Body of pancreas (tissue), 4 donors: ENCODE data around the gene BDNF. TPM values are rescaled to one million over a fixed set of nuclear protein-coding genes. Genes with fewer than 3 reads are reported as not detected.
A peak's percentile ranks its signal among the peaks of the same experiment; 100 is the strongest.

Experiments
- ATAC-seq: fragments of 150-250 bp; one replicate; pipeline ENCODE4 v1.9.1; 2016
- DNase-seq, 4 donors: peaks; one replicate each; pipeline ENCODE4 v3.0.0-alpha.2; 2019
- H3K27ac ChIP-seq, 4 donors: fragments of 200-600 bp; sonication (generic); 1 replicate in 3 of 4; 2 replicates in 1 of 4; pipeline versions ENCODE4 v1.5.1 to v1.6.1; 2016 to 2019; ENCODE audit warnings: mild to moderate bottlenecking in 1 of 4, mixed read lengths in 1 of 4, moderate library complexity in 1 of 4
- H3K27me3 ChIP-seq, 2 donors: fragments of 200-600 bp; sonication (generic); one replicate each; pipeline ENCODE4 v1.6.0; 2016; ENCODE audit warnings: mild to moderate bottlenecking in 1 of 2
- H3K36me3 ChIP-seq, 2 donors: fragments of 200-600 bp; sonication (generic); replicated peaks in 1 of 2; 2 replicates each; pipeline ENCODE4 v1.5.1; 2016; ENCODE audit warnings: low read depth in 2 of 2; ENCODE audit not compliant: insufficient read depth in 1 of 2
- H3K4me1 ChIP-seq: fragments of 200-600 bp; sonication (generic); one replicate; pipeline ENCODE4 v1.6.0; 2016
- H3K4me3 ChIP-seq, 2 donors: fragments of 200-600 bp; sonication (generic); 1 replicate in 1 of 2; 2 replicates in 1 of 2; pipeline ENCODE4 v1.5.1; 2016 to 2019
- H3K9me3 ChIP-seq, 3 donors: fragments of 200-600 bp; sonication (generic); 1 replicate in 2 of 3; 2 replicates in 1 of 3; pipeline ENCODE4 v1.5.1; 2016
- POLR2A ChIP-seq, 3 donors: fragments of 450-650 bp; IDR thresholded peaks; one replicate each; pipeline ENCODE4 v1.6.1; 2016; ENCODE audit warnings: antibody characterized with exemption in 3 of 3, mild to moderate bottlenecking in 2 of 3
- WGBS, 2 donors: methylation state at CpG; one replicate each; pipeline ENCODE4 v1.1.5; 2017; 5-methylcytosine and 5-hydroxymethylcytosine counted together
- intact Hi-C: fragments of 100-400 bp; cut with DNase I; formaldehyde crosslinking; loops from one replicate; pipeline ENCODE4 v1.15.1; 2023
- total RNA-seq, 2 donors: library from RNA; depleted of rRNA; stranded (reverse); fragments of >200 nt; gene quantifications; one replicate each; pipeline ENCODE4 v1.1.0, GENCODE V29; 2016
- TF ChIP-seq, protein P1 (sequence below), 7 experiments: fragments of 450-650 bp in 4 of 7; fragments of 200-600 bp in 3 of 7; sonication (generic) in 3 of 7; IDR thresholded peaks; one replicate each; pipeline ENCODE4 v1.5.1; 2016 to 2019; ENCODE audit warnings: antibody characterized with exemption in 7 of 7

Gene BDNF
- total RNA-seq, 2 donors from 2014 or later, result not detected

DNA sequence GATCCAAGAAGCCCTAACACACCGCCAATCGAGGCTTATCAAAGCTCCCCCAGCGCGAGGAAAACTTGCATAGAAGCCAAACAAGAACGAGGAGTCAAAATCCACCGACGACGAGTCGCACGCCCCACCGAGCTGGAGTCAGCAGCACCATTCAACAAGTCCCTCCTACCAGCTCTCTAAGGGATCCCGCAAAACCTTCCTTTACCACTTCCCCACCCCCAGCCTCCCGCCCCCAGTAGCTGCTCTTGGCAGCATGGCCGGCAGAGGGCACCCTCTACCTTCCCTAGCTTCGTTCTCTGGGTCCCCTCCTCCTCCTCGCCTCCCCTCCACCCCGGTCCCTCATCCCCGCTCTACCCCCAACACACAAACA is 1.4 kb downstream of the BDNF start:
- Histone ChIP-seq H3K36me3 (no peaks in the 10 kb centered on the region), H3K9me3 (no peaks in the 10 kb centered on the region), H3K4me1 (peaks cover 31% of the 10 kb centered on the region), H3K27me3 (peaks cover 0 to 7% of the 10 kb centered on the region in 2 donors), H3K4me3 (no peak overlapping the region), H3K27ac (no peak overlapping the region)
- peak; percentile 81 for ATAC-seq
- intact Hi-C loops, result loop anchor here (10.0 kb wide), 1 partner anchor 1626 kb away; no protein-coding TSS in a partner anchor
- peak; percentile 66 to 80 (median 73) for DNase-seq
- 1% methylated on average over 17 to 18 of the region's 18 CpGs for WGBS, 2 donors
- TF ChIP-seq, protein P1, sequence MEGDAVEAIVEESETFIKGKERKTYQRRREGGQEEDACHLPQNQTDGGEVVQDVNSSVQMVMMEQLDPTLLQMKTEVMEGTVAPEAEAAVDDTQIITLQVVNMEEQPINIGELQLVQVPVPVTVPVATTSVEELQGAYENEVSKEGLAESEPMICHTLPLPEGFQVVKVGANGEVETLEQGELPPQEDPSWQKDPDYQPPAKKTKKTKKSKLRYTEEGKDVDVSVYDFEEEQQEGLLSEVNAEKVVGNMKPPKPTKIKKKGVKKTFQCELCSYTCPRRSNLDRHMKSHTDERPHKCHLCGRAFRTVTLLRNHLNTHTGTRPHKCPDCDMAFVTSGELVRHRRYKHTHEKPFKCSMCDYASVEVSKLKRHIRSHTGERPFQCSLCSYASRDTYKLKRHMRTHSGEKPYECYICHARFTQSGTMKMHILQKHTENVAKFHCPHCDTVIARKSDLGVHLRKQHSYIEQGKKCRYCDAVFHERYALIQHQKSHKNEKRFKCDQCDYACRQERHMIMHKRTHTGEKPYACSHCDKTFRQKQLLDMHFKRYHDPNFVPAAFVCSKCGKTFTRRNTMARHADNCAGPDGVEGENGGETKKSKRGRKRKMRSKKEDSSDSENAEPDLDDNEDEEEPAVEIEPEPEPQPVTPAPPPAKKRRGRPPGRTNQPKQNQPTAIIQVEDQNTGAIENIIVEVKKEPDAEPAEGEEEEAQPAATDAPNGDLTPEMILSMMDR (IDR thresholded peaks at IDR 0.05), result peak; percentile 51 to 90 (median 66)
- TF ChIP-seq POLR2A (IDR thresholded peaks at IDR 0.05), result no peak

DNA sequence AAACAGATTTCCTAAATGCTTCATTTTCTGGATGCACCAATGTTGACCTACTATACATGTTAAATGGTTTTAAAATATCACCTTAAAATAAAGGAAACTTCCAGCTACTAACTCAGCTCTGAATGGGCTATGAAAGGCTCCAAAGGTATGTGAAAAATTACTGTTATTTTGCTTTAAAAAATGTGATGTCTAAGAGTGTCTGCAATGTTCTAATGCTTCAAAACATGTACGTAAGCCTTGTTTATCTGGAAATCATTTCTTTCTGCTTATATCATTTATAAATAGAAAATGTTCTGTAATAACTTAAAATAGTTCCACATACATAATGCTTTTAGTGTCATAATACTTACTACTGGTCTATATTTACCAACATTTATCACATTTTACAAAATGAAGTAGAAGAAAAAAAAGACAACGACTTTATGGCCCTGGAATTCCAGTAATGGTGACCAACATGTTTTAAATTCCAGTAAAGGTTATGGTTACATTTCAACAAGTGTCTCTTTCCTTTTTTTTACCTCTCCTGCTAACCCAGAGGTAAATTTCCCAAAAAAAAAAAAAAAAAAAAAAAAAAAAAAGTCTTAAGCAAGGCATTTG is 2.5 kb downstream of the BDNF start:
- intact Hi-C loops, result loop anchor here (10.0 kb wide), 1 partner anchor 1627 kb away; no protein-coding TSS in a partner anchor
- Histone ChIP-seq H3K4me1 (peaks cover 31% of the 10 kb centered on the region), H3K9me3 (no peaks in the 10 kb centered on the region), H3K36me3 (no peaks in the 10 kb centered on the region), H3K27me3 (peaks cover 0 to 7% of the 10 kb centered on the region in 2 donors), H3K4me3 (no peak overlapping the region), H3K27ac (no peak overlapping the region)
- DNase-seq, result no peak
- TF ChIP-seq POLR2A (IDR thresholded peaks at IDR 0.05), result no peak
- TF ChIP-seq, protein P1 (IDR thresholded peaks at IDR 0.05), result no peak
- no peak for ATAC-seq
- WGBS, 2 donors, result 29 to 30% methylated on average over 2 of the region's 2 CpGs

DNA sequence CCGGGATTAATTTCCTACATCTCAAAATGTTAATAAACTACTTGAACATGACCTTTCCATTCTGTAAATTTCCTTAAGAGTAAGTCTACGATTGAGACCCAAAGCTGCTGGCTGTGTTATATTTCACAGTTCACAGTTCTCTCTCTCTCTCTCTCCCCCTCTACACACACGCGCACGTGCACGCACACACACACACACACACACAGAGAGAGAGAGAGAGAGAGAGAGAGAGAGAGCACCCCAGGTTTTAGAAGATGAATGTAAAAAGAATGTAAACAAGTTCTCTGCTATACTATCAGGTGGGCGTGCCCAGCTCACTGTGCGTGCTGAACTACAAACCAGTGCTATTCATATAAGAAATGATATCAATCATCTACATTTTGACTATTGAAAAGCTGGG is 3.3 kb downstream of the BDNF start:
- Histone ChIP-seq H3K4me1 (peaks cover 31% of the 10 kb centered on the region), H3K27ac (no peak overlapping the region), H3K4me3 (no peak overlapping the region), H3K9me3 (no peaks in the 10 kb centered on the region), H3K36me3 (no peaks in the 10 kb centered on the region), H3K27me3 (peaks cover 0 to 7% of the 10 kb centered on the region in 2 donors)
- no peak for TF ChIP-seq POLR2A (IDR thresholded peaks at IDR 0.05)
- TF ChIP-seq, protein P1 (IDR thresholded peaks at IDR 0.05), result no peak
- WGBS, 2 donors, result 12 to 45% methylated on average over 8 of the region's 8 CpGs
- intact Hi-C loops, result loop anchor here (10.0 kb wide), 1 partner anchor 1628 kb away; no protein-coding TSS in a partner anchor
- DNase-seq (no peak), ATAC-seq (no peak)

DNA sequence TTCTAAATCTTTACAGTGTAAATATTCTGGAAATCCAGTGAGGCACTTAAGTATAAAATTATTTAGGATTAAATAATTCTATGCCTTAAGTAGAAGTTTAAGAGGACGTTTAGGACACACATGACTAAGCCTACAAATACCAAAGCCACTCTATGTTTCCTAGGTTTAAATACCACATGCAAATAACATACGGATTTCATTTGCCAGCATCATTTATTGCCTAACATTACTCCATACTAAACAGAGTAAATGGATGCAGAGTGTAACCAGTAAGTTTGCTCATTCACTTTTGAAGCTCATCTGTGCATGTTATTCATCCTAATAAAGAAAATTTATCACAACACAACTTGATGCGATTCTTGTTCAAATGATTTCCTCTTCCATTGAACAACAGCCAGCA is 4.1 kb downstream of the BDNF start:
- peaks cover 23% of the 10 kb centered on the region for H3K4me1 ChIP-seq
- no peak for DNase-seq
- no peak for TF ChIP-seq POLR2A (IDR thresholded peaks at IDR 0.05)
- TF ChIP-seq, protein P1 (IDR thresholded peaks at IDR 0.05), result no peak
- no peak for ATAC-seq
- no peaks in the 10 kb centered on the region for H3K9me3 ChIP-seq
- H3K27me3 ChIP-seq, result peaks cover 0 to 6% of the 10 kb centered on the region in 2 donors
- no peaks in the 10 kb centered on the region for H3K36me3 ChIP-seq
- H3K27ac ChIP-seq, result no peak overlapping the region
- H3K4me3 ChIP-seq, result no peak overlapping the region
- WGBS, 2 donors, result 49 to 57% methylated on average over 3 of the region's 3 CpGs
- intact Hi-C loops, result loop anchor here (10.0 kb wide), 1 partner anchor 1629 kb away; no protein-coding TSS in a partner anchor

DNA sequence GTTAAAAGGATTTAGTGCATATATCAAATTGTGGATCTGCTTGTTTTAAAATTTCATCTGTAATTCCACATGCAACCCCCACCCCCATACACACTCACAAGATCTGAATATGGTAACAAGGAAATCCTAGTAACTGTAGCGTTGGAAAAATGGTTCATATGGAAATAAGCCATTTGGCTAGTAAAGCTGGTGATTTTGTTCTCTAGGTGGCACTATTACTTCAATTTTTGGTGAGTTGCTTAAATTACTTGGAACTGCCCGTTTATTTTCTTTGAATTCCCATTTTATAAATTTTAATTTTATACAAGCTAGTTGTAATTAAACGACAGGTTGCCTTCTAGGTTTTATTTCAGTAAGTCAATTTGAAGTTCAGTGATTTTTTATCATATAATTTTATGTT is 5.3 kb downstream of the BDNF start:
- WGBS, 2 donors, result 7 to 11% methylated on average over 3 of the region's 3 CpGs
- Histone ChIP-seq H3K9me3 (no peaks in the 10 kb centered on the region), H3K27ac (no peak overlapping the region), H3K4me3 (no peak overlapping the region), H3K4me1 (peaks cover 15% of the 10 kb centered on the region), H3K36me3 (no peaks in the 10 kb centered on the region), H3K27me3 (no peaks in the 10 kb centered on the region)
- intact Hi-C loops, result loop anchor here (10.0 kb wide), 1 partner anchor 1630 kb away; no protein-coding TSS in a partner anchor
- TF ChIP-seq POLR2A (IDR thresholded peaks at IDR 0.05), result no peak
- TF ChIP-seq, protein P1 (IDR thresholded peaks at IDR 0.05), result peak in 2 of 7 experiments; percentile 31 to 32
- DNase-seq (no peak), ATAC-seq (no peak)
